ENCODE measurements around the gene CAMSAP1.

CAMSAP1 gene

DNA sequence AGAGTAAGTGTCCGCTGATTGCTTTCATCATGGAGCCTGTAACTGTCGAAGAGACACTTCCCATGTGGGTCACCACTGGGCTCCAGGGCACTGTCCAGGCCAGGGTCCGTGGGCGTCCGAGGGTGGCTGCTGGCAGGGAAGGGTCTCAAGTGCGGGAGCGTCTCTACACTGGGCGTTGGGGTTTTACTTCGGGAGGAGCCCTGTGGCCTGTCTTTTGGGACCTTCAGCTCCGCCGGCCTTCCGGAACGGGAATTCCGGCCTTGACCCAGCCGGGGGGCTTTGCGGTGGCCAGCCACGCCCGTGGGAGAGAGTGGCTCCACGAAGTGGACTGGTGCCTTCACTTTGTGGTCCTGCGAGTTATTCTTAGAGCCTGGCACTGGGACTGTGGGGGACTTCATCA lies 86.2 kb downstream of the CAMSAP1 start:
- TF ChIP-seq CTCF (IDR thresholded peaks at IDR 0.05; ENCODE audit: borderline replicate concordance, extremely low read depth, low read length, poor library complexity, severe bottlenecking) (no peak), EZH2 (IDR thresholded peaks at IDR 0.05; ENCODE audit: borderline replicate concordance, low read depth, low read length, severe bottlenecking) (no peak)
- DNase-seq (no peak), ATAC-seq (ENCODE audit: insufficient read depth, low read depth) (no peak)
- no peak overlapping the region for H2AFZ ChIP-seq (ENCODE audit: low read depth, low read length)
- peaks cover 84% of the 10 kb centered on the region for H3K36me3 ChIP-seq (ENCODE audit: insufficient read depth, low read length)
- no peaks in the 10 kb centered on the region for H3K27me3 ChIP-seq (ENCODE audit: insufficient read depth, low read length, poor library complexity)
- no peak overlapping the region for H3K4me2 ChIP-seq (ENCODE audit: insufficient read depth, low read length)
- peaks cover 12% of the 10 kb centered on the region for H4K20me1 ChIP-seq (ENCODE audit: insufficient read depth, low read length)
- no peaks in the 10 kb centered on the region for H3K79me2 ChIP-seq (ENCODE audit: insufficient read depth, low read length)
- no peak overlapping the region for H3K4me3 ChIP-seq (ENCODE audit: low read depth in 1 of 2, low read length in 2 of 2)
- H3K9me3 ChIP-seq (ENCODE audit: insufficient read depth, low read length, severe bottlenecking) = no peaks in the 10 kb centered on the region
- H3K9ac ChIP-seq (ENCODE audit: low read depth, low read length) = no peak overlapping the region
- H3K27ac ChIP-seq (ENCODE audit: low read length) = no peak overlapping the region
- H3K4me1 ChIP-seq (ENCODE audit: insufficient read depth, low read length) = no peaks in the 10 kb centered on the region

DNA sequence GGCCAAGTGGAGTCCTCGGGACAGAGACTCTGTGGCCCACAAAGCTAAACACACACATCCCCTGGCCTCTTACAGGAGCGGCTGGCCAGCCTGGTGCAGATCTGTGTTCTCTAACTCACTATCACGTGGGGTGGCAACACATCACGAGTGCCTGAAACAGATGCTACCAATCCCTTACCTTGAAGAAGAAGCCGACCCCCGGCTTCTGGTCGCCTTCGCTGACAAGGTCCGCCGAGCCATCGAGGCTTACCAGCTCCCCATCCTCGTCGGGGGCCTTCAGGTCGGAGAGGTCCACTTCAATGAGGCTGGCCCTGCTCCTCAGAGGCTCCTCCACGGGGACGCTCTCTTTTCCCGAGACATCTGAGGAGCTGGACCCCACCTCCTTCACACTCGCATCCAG lies 86.7 kb downstream of the CAMSAP1 start:
- H3K4me3 ChIP-seq (ENCODE audit: low read depth in 1 of 2, low read length in 2 of 2) = no peak overlapping the region
- no peak for DNase-seq
- H2AFZ ChIP-seq (ENCODE audit: low read depth, low read length) = no peak overlapping the region
- peaks cover 8% of the 10 kb centered on the region for H4K20me1 ChIP-seq (ENCODE audit: insufficient read depth, low read length)
- H3K27me3 ChIP-seq (ENCODE audit: insufficient read depth, low read length, poor library complexity) = no peaks in the 10 kb centered on the region
- ATAC-seq (ENCODE audit: insufficient read depth, low read depth) = no peak
- no peaks in the 10 kb centered on the region for H3K4me1 ChIP-seq (ENCODE audit: insufficient read depth, low read length)
- H3K9me3 ChIP-seq (ENCODE audit: insufficient read depth, low read length, severe bottlenecking) = no peaks in the 10 kb centered on the region
- no peak overlapping the region for H3K9ac ChIP-seq (ENCODE audit: low read depth, low read length)
- H3K4me2 ChIP-seq (ENCODE audit: insufficient read depth, low read length) = no peak overlapping the region
- H3K36me3 ChIP-seq (ENCODE audit: insufficient read depth, low read length) = peaks cover 84% of the 10 kb centered on the region
- H3K79me2 ChIP-seq (ENCODE audit: insufficient read depth, low read length) = no peaks in the 10 kb centered on the region
- TF ChIP-seq CTCF (IDR thresholded peaks at IDR 0.05; ENCODE audit: borderline replicate concordance, extremely low read depth, low read length, poor library complexity, severe bottlenecking) (no peak), EZH2 (IDR thresholded peaks at IDR 0.05; ENCODE audit: borderline replicate concordance, low read depth, low read length, severe bottlenecking) (no peak)
- H3K27ac ChIP-seq (ENCODE audit: low read length) = no peak overlapping the region

DNA sequence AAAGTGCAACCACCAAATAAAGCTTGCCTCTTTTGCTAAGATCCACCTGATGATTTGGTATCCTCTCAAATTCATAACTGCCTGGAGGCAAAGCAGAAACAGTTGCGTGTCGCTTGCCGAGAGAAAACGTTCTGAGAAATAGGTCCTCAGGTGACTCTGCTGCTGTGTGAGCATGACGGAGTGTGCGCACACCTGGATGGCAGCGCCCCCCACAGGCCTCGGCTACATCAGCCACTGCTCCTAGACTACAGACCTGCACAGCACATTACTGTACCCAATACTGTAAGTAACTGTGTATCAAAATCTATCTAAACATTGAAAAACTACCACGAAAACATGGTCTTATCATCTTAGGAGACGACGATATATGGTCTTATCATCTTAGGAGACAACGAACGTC lies 87.4 kb downstream of the CAMSAP1 start:
- Histone ChIP-seq H3K27ac (ENCODE audit: low read length) (no peak overlapping the region), H3K79me2 (ENCODE audit: insufficient read depth, low read length) (no peaks in the 10 kb centered on the region), H3K4me2 (ENCODE audit: insufficient read depth, low read length) (no peak overlapping the region), H3K4me3 (ENCODE audit: low read depth in 1 of 2, low read length in 2 of 2) (no peak overlapping the region), H3K9me3 (ENCODE audit: insufficient read depth, low read length, severe bottlenecking) (no peaks in the 10 kb centered on the region), H2AFZ (ENCODE audit: low read depth, low read length) (no peak overlapping the region), H4K20me1 (ENCODE audit: insufficient read depth, low read length) (peaks cover 4% of the 10 kb centered on the region), H3K27me3 (ENCODE audit: insufficient read depth, low read length, poor library complexity) (no peaks in the 10 kb centered on the region), H3K4me1 (ENCODE audit: insufficient read depth, low read length) (no peaks in the 10 kb centered on the region), H3K36me3 (ENCODE audit: insufficient read depth, low read length) (peaks cover 86% of the 10 kb centered on the region), H3K9ac (ENCODE audit: low read depth, low read length) (no peak overlapping the region)
- no peak for DNase-seq
- no peak for ATAC-seq (ENCODE audit: insufficient read depth, low read depth)
- TF ChIP-seq CTCF (IDR thresholded peaks at IDR 0.05; ENCODE audit: borderline replicate concordance, extremely low read depth, low read length, poor library complexity, severe bottlenecking) (peak; percentile 26), EZH2 (IDR thresholded peaks at IDR 0.05; ENCODE audit: borderline replicate concordance, low read depth, low read length, severe bottlenecking) (no peak)
